Fibroblast of skin of abdomen (primary cell): ENCODE data around the gene C20orf141.
"Not testable (repeated sequence)": the region's sequence is repeated elsewhere in the genome, so short reads cannot be mapped to it uniquely, and the experiment has no call there.

ENCODE experiments used
- DNase-seq: peaks from one replicate; pipeline ENCODE4 v3.0.0-alpha.2; 2013

Gene C20orf141

DNA sequence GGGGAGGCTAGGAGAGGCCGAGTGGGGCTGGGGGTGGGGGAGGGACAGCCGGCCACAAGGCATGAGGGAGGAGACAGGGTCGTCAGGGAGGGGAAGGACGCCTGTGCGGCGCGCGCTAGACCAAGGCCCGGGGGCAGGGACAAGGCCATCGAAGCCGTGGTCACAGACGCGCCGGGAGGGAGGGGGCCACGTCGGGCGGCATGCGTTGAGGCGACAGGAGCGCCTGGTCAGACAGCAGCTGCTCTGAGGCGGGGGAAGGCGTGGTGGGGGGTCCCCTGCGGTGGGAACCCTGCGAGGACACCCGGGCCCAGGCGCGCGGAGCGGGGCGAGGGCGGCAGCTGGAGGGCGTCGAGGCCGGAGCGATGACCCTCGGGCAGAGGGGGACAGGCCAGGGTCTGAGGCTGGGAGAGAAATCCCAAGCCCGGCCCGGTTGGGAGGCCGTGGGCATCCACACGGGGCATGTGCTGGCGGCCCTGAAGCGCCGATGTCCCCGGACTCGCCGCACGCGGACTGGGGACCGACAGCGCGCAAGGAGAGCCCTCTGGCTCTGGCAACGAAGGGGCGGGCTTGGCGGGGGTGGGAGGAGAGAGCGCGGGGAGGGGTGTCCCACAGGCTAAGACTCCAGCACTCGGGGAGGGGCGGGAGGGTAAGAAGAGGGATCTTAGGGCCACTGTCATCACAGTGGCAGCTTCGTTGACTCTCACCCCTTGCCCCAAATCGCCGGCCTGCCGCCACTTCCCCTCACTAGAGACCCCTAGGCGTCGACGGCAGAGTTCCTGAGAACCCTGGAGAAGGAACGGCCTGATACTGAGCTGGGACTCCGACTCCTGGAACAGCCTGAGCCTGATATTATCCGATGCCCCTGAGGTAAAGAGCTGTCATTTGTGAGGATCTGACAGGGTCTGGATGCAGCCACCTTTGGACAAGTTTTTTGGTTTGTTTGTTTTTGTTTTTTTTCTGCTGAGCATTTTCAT is 6.4 kb downstream of the C20orf141 start:
- no peak for DNase-seq

DNA sequence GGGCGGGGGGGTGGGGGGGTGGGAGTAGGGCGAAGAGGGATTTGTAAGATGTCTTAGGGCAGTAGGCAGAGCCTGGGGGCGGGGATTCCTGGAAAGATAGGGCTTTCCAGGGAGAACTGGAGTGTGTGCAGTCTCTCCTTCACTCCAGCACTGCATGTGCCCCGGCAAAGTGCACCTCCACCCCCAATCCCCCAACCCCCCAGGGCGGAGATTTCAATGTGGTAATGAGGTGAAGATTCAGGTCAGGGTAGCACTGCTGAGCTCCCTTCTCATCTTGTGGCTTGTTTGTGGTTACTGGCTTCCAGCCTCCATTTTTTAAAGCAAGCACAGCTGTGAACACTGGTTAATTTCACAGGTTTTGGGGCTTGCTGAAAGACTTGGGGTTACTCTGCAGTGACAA is 7.3 kb downstream of the C20orf141 start:
- peak; percentile 63 for DNase-seq

DNA sequence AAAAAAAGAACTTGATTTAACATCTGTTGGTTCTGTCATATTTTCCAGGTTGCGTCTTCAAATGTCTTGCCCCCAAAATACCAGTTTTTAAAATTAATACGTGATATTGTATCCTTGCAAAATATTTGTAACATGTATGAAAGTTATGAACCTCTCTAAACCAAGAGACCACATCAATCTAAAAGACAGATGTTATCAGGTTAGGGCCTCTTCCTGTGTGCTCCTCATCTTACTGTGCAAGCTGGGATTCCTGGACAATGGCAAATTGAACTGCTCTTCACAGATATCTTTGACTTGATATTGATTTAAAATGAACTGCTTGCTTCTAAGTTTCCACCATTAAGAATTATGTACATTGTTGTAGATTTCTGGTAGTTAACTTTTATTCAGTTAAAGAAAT is 11.0 kb downstream of the C20orf141 start:
- no peak for DNase-seq

DNA sequence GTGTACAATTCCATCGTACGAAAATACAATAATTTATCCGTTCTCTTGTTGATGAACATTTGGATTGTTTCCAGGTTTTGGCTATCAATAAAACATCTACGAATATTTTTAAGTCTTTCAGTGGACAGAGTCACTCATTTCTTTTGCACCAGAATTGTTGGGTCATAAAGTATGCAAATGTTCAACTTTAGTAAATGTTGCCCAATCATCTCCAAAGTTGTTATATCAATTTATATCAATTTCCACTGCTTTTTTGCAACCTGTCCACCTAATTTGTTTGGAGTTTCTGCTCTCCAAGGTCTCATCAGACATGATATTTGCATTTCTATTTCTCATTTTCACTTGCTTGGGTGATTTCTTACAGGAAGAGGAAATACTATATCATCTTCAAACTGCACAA is 11.9 kb downstream of the C20orf141 start:
- no peak for DNase-seq

DNA sequence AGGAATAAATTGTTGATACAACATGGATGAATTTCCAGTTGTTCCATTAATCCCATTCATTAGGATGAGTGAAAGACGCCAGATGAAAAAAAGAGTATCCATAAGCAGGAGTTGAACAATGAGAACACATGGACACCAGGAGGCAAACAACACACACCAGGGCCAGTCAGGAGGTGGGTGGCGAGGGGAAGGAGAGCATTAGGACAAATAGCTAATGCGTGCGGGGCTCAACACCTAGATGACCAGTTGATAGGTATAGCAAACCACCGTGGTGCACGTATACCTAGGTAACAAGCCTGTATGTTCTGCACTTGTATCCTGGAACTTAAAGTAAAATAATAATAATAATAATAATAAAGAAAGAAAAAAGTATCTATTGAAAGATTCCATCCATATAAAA is 14.6 kb downstream of the C20orf141 start:
- no peak for DNase-seq

DNA sequence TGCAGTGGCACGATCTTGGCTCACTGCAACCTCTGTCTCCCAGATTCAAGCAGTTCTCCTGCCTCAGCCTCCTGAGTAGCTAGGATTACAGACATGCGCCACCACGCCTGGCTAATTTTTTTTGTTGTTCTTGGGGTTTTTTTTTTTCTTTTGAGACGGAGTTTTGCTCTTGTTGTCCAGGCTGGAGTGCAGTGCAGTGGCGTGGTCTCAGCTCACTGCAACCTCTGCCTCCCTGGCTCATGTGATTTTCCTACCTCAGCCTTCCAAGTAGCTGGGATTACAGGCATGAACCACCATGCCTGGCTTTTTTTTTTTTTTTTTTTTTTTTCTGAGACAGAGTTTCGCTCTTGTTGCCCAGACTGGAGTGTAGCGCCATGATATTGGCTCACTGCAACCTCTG is 16.4 kb downstream of the C20orf141 start:
- not testable (repeated sequence) for DNase-seq

DNA sequence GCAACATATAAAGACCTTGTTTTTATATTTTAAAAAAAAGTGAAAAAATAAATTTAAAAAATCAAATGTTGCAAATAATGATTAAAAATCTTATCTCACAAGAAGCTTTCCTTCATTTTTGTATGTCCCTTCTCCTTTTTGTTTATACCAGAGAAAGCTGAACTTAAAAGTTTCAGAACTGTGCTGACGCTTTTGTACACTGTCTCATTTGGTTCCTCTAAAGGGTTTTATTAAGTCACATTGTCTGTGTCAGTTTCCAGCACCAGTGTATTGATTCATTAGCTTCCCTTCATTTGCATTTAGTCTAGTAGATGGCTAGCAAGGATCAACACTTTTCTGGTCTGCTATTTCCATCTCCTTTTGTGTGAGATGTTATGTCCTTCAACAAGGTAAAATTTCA is 19.0 kb downstream of the C20orf141 start:
- DNase-seq = no peak

DNA sequence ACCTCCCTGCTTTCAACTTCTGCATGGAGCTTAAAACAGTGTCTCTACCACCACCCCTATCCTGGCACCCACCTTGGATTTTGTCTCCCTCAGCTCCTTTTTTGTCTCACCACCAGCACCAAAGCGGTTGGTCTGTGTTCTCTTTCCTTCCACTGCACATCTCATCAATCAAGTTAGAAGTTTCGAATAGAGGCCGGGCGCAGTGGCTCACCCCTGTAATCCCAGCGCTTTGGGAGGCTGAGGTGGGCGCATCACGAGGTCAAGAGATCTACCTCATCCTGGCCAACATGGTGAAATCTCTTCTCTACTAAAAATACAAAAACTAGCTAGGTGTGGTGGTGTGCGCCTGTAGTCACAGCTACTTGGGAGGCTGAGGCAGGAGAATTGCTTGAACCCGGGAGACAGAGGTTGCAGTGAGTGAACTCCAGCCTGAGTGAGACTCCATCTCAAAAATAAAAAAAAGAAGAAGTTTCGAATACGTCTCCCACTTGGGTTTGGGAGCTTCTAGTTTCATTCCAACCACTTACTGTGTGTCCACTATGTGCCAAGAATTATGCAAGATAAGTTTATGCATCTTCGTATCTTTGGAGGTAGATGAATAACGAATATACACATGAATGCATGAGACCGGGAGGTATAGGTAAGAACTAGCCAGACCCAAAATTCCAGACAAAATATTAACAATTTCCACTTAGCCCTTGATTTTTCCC is 19.8 kb downstream of the C20orf141 start:
- DNase-seq = no peak

DNA sequence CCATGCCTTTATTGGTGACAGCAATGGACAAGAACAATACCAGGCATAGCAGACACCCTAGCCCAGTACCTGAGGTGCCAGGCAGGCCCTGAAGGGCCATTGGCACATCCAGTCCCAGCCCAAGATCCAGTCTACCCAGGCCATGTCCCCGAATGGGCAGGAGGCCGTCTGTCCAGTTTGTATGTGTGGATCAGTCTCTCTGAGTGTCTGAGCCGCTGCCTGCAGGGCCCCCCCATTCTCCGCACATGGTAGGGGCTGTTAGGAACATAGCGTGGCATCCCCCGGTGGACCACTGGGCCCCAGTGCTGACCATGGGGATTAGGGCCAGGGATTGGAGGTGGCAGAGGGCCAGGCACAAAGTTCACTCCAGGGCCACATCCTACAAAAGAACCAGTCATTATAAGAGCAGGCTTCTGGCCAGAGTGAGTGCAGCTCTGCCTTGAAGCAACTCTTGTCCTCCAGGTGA is 20.6 kb downstream of the C20orf141 start:
- no peak for DNase-seq

DNA sequence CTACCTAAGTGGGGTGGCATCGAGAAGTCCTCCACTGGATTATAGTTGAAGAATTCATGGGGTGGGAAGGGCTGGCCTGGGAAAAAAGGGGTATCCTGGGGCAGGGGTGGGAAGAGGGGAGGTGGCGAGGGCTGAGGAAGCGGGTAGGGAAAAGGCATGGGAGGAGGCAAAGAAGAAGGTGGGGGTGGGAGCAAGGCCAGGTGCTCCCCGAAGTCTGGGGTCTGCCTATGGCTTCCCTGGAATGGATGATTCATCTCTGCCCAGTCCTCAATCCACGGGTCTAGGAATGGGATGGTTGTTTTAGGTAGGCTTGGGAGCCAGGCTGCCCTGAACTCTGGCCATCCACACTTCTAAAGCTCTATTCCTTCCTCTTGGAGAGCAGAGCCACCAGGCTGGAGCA is 21.2 kb downstream of the C20orf141 start:
- DNase-seq = no peak

DNA sequence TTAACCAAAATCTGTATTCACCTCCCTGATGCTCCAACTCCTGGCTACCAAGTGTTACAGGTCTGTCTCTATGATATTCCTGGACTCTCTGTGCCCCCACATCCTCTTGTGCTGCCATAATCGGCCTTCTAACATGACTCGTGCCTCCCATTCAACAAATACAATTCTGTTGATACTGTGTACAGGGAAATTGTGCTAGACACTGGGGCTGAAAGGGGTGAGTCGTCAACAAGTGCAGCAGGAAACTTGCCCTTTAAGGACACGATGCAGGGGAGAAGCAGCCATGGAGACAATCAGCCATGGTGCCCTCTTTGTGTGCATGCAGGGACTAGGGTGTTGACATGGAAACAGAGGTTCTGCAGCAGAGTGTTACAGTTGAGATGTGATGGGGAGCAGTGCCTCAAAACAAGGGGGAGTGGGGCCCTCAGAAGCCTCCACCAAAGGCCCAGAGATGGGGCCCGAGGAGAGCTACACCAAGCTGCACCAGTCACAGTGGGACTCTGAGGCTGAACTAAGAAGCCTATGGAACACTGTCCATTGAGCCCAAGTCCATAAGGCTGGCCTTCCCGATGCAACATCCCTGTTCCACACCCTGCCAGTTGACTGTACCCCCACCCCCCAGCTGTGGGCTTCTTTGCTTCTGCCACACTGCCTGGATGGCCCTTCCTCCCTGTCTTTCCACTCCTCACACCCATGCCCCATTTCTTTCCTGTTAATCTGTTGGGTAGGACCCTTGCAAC is 22.6 kb downstream of the C20orf141 start:
- DNase-seq = no peak

DNA sequence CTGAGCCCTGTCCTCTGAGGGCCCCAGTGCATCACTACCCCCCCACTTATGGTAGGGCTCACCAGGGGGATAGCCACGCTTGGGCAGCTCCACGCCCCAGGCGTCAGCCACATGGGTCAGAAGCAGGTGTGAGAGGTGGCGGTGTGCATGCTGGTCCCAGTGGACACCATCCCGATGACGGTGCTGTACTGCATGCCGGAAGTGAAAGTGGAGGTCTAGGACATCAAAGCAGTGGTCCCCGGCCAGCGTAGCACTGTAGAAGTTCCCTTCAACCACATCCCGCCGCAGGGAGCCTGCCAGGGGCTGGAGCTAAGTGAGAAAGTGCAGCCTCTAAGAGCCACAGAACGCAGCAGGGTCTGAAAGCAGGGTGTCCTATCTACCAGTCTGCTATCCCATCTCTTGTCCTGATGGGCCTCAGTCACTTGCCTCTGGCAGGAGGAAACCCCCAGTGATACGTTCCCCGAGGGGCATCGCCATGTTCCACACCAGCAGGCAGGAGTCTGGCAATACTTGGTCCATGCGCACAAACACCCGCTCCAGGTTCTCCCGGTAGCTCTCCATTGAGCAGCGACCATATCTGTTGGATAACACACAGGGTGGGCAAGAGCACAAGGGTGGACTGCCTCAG is 23.5 kb downstream of the C20orf141 start:
- no peak for DNase-seq

DNA sequence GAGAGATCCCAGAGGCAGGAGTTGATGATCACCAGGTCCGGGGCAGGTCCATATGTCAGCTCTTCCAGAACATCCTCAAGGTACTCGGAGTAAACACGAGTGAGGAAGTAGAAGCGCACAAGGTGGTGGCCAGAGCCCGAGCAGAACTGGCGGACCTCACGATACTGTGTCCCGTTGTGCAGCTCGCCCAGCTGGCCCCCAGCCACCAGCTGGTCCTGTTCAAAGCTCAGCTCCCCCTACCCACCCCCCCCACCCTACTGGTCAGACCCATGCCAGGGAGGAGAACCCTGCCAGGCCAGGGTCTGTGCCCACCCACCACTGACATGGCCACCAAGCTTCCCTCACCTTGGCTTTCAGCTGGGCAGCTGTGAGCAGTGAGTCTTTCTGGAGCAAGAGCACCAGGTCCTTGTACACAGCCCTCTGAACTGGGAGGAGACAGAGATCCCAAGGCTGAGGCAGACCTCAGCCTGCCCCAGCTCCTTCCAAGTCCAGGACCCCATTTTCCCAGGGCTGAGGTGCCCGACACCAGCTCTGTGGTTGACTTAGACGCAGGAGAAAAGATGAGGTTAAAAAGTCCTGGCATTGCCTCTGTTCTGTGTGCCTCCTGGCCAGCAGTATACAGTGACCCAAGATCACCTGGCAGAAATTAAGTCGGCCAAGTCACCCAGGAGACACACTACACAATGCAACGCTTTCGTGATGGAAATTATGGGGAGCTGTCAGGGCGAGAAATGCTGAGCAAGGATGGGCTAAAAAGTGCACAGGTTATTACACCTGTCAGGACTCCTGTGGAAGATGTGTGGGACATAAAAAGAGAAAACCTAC is 24.3 kb downstream of the C20orf141 start:
- DNase-seq = no peak

DNA sequence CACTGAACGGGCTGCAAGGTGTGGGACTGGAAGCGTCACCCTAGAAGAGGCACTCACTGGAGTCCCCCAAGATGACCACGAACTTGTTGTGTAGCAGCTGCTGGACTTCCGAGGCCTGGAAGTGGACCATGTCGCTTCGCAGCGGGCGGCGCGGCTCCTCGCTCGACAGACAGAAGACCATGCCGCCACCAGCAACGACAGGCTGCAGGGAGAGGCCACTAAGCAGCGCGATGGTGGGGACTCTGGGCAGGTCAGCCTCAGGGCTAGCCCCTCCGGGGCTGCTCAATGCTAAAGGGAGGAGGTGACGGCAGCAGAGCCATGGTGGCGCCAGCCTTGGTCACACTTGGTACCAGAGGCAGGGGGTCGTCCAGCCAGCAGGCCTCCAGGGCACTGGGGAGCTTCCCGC is 24.9 kb downstream of the C20orf141 start:
- DNase-seq = no peak

DNA sequence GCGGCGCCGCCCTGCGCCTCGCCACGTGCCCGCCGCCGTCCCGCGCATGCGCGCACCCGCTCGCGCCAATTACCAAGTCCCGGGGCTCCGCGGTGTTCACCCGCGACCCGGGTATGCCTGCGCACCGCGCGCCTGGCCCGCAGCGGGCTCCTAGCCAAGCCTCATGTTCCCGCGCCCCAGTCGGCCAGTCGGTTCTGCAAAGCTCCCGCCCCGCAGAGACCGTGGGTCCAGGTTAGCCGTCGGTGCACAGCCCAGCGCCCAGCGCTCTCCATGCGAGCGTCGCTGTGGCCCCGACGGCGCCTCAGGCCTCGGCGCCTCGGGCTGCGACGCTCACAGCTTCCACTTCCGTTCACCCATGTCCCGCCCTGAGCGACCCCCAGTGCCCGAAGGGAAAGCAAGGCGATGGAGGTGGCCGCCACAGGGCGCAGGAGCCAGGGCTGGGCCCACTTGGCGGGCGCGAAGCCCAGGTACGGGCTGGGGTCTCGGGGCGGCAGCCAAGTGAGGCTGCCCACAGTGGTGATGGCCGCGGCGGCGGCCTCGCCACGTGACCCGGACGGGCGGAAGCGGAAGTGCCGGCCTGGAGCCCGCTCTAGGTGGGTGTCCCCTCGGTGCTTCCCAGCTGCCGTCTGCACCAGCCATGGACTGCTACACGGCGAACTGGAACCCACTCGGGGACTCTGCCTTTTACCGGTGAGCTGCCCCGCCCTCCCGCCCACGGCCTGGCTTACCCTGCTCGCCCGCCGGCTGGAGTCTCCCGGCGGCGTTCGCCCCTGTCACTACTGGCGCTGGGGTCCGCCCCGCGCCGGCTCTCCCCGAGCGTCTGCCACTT is 25.6 kb downstream of the C20orf141 start, which contains the start of the genes PCED1A and VPS16:
Gene PCED1A (minus strand): TSS at position 518 of the 829 bp plus-strand sequence. CDS start 743 bp downstream, outside the sequence.
Gene VPS16 (plus strand): TSS at position 608 of the 829 bp plus-strand sequence. CDS start 30 bp downstream, at position 638.
- peak; percentile 88 for DNase-seq

DNA sequence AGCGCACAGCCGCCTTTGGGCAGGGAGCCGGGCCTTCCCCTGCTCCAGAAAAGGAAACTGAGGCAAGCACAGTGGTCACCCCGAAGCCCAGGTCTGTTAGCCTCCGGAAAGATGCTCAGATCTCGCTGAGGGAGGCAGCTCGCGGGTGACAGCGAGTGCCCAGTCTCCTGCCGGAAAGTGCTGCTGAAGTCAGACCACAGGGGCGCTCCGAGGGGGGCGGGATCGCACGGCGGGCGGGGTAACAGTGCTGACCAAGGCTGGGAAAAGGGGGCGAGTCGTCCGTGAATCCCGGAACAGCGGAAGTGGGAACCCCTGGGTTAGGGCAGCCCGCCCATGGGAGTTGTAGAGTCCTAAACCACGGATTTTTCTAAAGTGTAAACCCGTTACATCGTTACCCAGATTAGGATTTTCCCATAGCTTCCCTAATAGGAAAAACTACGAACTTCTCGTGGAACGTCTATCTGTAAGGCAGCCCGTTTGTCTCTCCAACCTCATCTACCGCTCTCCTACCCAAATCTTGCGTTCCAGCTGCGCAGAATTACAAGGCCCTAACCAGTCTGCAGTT is 26.3 kb downstream of the C20orf141 start:
- DNase-seq = peak; percentile 64

DNA sequence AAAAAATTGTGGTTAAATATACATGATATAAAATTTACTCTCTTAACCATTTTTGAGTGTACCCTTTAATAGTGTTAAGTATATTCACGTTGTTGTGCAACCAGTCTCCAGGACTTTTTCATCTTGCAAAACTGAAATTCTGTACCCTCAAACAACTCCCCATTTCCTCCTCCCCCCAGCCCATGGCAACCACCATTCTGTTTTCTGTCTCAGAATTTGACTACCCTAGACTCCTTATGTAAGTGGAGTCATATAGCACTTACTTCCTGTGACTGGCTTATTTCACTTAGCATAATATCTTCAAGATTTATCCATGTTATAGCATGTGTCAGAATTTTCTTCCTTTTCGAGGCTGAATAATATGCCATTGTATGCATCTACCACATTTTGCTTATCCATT is 30.8 kb downstream of the C20orf141 start:
- DNase-seq = no peak

DNA sequence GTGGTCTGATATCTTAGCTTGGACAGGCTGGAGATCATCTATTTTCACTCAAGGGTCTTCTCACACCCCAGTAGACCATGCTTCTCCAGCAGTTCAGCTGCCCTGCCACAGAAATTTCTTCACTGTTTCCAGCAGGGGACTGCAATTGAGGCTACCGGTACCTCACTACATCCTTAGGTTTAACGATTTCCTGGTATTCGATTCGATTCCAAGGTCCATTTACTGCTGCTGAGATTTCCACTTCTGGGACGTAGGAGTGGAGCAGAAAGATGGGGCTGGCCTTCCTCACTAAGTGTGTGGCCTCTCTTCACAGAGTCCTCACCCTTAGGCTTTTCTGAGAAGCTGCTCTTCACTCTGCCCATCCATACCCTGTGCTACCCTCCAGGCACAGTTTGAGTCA is 31.9 kb downstream of the C20orf141 start:
- DNase-seq = no peak

DNA sequence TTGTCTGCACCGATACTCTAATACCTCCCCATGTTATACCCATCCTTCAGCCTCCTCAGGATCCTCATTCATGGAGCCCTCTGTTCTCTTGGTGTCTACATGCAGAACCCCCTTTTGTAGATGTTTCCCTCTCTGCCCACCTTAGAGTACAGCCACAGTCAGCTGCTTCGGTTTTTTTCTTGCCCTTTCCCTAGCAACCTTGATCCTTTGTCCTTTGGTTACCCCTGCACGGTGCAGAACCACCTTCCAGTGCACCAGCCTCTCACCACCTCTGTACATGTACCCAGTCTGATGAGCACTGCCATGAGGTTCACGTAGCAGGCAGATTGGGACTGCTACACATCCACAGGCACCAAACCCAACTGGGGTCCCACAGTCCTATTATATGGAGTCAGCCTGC is 33.0 kb downstream of the C20orf141 start:
- no peak for DNase-seq

DNA sequence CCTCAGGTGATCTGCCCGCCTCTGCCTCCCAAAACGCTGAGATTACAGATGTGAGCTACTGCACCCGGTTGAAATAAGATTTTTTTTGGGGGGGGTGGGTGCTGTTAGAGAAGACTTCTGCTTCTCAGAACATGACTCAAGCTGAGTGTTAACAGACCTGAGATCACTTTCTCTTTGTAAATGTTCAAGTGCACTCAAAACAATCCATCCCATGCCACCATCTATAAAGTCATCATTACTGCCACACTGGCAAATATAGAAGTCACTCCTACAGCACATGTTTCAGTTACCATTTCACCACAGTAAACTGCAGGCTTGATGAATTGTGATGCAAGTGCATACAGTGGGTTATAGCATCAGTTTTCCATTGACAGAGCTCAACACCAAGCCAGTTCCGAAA is 34.7 kb downstream of the C20orf141 start:
- DNase-seq = no peak
